Hepatocyte (in vitro differentiated cells): Measurements from ENCODE around the gene TEX28.

Experiments
- CTCF ChIP-seq: fragments of 200-600 bp; sonication (generic); IDR thresholded peaks from 2 replicates; pipeline ENCODE4 v1.5.1; 2016; ENCODE audit warnings: antibody characterized with exemption, mild to moderate bottlenecking; ENCODE audit not compliant: poor library complexity
- EZH2 ChIP-seq: fragments of 200-600 bp; sonication (generic); IDR thresholded peaks from 2 replicates; pipeline ENCODE4 v1.6.1; 2016; ENCODE audit warnings: antibody characterized with exemption, mild to moderate bottlenecking, borderline replicate concordance
- EZH2phosphoT487 ChIP-seq: fragments of 200-600 bp; sonication (generic); IDR thresholded peaks from one replicate; pipeline ENCODE4 v1.6.1; 2018; ENCODE audit warnings: antibody characterized with exemption, mild to moderate bottlenecking, low read depth, moderate library complexity; ENCODE audit not compliant: unreplicated experiment, severe bottlenecking

GRCh38 chrX:154304846-154305245 lies 9.9 kb upstream of the TEX28 start:
- no peak for TF ChIP-seq CTCF
- TF ChIP-seq EZH2: no peak
- TF ChIP-seq EZH2phosphoT487: no peak
